Panc1 (cell line): ENCODE results near the gene PLA2G2E. TPM values are rescaled to one million over a fixed set of nuclear protein-coding genes. Genes with fewer than 3 reads are reported as not detected.
"Not testable (repeated sequence)": the region's sequence is repeated elsewhere in the genome, so short reads cannot be mapped to it uniquely, and the experiment has no call there.

Experiments
- ATAC-seq: fragments of 200-7000 bp; cut with Tn5 transposase; 2 replicates; pipeline ENCODE4 v1.9.1; 2020; ENCODE audit warnings: mild to moderate bottlenecking, moderate library complexity
- BruUV-seq: library from RNA; stranded (reverse); fragments of 400-500 nt; replicated peaks from 2 replicates; lab custom pipeline; 2021; lab: Mats Ljungman, UMichigan
- CTCF ChIA-PET: fragments of 300-600 bp; sonication (Branson Sonifier 250); formaldehyde crosslinking; loops from one replicate; lab custom pipeline; 2022; ENCODE audit warnings: antibody characterized with exemption; lab: Charles Lee
- POLR2A ChIA-PET: fragments of 300-600 bp; sonication (Branson Sonifier 250); formaldehyde crosslinking; loops from one replicate; lab custom pipeline; 2022; ENCODE audit warnings: antibody characterized with exemption; lab: Charles Lee
- DNase-seq: peaks from one replicate; pipeline ENCODE4 v3.0.0-alpha.2; 2010; ENCODE audit warnings: low read depth, low spot score
- H3K27ac ChIP-seq: 2 replicates; pipeline ENCODE4 v1.5.1; 2011; ENCODE audit warnings: mild to moderate bottlenecking, low read length, inconsistent platforms
- H3K27me3 ChIP-seq: fragments of 200-500 bp; sonication (Bioruptor generic); 2 replicates; pipeline ENCODE4 v1.6.0; 2014; ENCODE audit warnings: low read length, inconsistent platforms; ENCODE audit not compliant: control insufficient read depth, insufficient read depth
- H3K36me3 ChIP-seq: fragments of 200-500 bp; sonication (Bioruptor generic); 2 replicates; pipeline ENCODE4 v1.5.1; 2014; ENCODE audit warnings: inconsistent platforms, mild to moderate bottlenecking, low read length, moderate library complexity; ENCODE audit not compliant: control insufficient read depth, insufficient read depth
- H3K4me1 ChIP-seq: 2 replicates; pipeline ENCODE4 v1.5.1; 2011; ENCODE audit warnings: inconsistent platforms, mild to moderate bottlenecking, low read length, moderate library complexity; ENCODE audit not compliant: control insufficient read depth, insufficient read depth
- H3K4me3 ChIP-seq, 2 experiments: 2 replicates each; pipeline ENCODE4 v1.5.1; 2011 to 2012; ENCODE audit warnings: low read depth in 2 of 2, low read length in 2 of 2, mild to moderate bottlenecking in 2 of 2, inconsistent platforms in 1 of 2, moderate library complexity in 1 of 2
- H3K9me3 ChIP-seq: fragments of 200-500 bp; sonication (Bioruptor generic); 2 replicates; pipeline ENCODE4 v1.5.1; 2014; ENCODE audit warnings: low read depth, mild to moderate bottlenecking, inconsistent platforms, low read length, moderate library complexity; ENCODE audit not compliant: control insufficient read depth, insufficient read depth
- POLR2AphosphoS5 ChIP-seq: IDR thresholded peaks from 2 replicates; pipeline ENCODE4 v1.6.1; 2012; ENCODE audit warnings: mild to moderate bottlenecking, low read depth, low read length, moderate library complexity
- SIN3A ChIP-seq: IDR thresholded peaks from 2 replicates; pipeline ENCODE4 v1.6.1; 2012; ENCODE audit warnings: low read depth, mild to moderate bottlenecking, low read length, moderate library complexity, borderline replicate concordance; ENCODE audit not compliant: insufficient read depth
- TCF7L2 ChIP-seq: IDR thresholded peaks from 2 replicates; pipeline ENCODE4 v1.6.1; 2011; ENCODE audit warnings: mild to moderate bottlenecking, low read depth, low read length, inconsistent platforms
- in situ Hi-C: cut with HindIII; loops from 2 replicates; pipeline ENCODE4 v1.10.0; 2016; ENCODE audit warnings: low sequenced_read_pairs, low pct_unique_long_range_greater_than_20kb
- intact Hi-C: fragments of 100-400 bp; cut with micrococcal nuclease; formaldehyde crosslinking; loops from one replicate; pipeline ENCODE4 v1.10.0; 2022; ENCODE audit not compliant: unreplicated experiment
- total RNA-seq: library from RNA; stranded (reverse); gene quantifications from one replicate; pipeline ENCODE4 v1.2.1, GENCODE V29; 2021; ENCODE audit not compliant: unreplicated experiment
- TF ChIP-seq, protein P1 (sequence below): fragments of 450-650 bp; IDR thresholded peaks from 2 replicates; pipeline ENCODE4 v1.5.1; 2017; ENCODE audit warnings: mild to moderate bottlenecking
- TF ChIP-seq, protein P2 (sequence below), 2 experiments: IDR thresholded peaks; 2 replicates each; pipeline ENCODE4 v1.6.1; 2011 to 2012; ENCODE audit warnings: low read depth in 2 of 2, control low read depth in 1 of 2, low read length in 1 of 2, mild to moderate bottlenecking in 1 of 2, moderate library complexity in 1 of 2; ENCODE audit not compliant: insufficient read depth in 1 of 2

The PLA2G2E gene
- total RNA-seq, 1 experiment from 2014 or later = not detected

DNA sequence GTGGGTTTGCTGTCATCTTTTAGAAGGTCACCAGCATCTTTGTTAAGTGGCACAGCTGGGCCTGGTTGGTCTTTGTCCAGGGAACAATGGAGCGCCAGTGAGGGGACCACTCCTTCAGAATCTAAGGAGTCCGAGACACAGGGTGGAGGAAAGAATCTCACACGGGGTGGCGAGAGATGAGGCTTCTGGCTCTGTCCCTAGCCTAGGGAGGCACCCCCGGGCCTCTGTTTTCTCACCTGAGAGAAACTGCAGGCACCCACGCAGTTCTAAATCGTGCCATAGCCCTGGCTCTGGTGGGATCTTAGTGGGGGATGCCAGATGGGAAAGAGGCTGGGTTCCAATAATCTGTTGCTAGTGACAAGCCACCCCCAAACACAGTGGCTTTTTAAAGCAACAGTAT lies 10.9 kb upstream of the PLA2G2E start:
- TF ChIP-seq, protein P1, sequence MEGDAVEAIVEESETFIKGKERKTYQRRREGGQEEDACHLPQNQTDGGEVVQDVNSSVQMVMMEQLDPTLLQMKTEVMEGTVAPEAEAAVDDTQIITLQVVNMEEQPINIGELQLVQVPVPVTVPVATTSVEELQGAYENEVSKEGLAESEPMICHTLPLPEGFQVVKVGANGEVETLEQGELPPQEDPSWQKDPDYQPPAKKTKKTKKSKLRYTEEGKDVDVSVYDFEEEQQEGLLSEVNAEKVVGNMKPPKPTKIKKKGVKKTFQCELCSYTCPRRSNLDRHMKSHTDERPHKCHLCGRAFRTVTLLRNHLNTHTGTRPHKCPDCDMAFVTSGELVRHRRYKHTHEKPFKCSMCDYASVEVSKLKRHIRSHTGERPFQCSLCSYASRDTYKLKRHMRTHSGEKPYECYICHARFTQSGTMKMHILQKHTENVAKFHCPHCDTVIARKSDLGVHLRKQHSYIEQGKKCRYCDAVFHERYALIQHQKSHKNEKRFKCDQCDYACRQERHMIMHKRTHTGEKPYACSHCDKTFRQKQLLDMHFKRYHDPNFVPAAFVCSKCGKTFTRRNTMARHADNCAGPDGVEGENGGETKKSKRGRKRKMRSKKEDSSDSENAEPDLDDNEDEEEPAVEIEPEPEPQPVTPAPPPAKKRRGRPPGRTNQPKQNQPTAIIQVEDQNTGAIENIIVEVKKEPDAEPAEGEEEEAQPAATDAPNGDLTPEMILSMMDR = no peak
- TF ChIP-seq SIN3A = no peak
- TF ChIP-seq TCF7L2 = no peak
- POLR2A ChIA-PET = no interaction called here

DNA sequence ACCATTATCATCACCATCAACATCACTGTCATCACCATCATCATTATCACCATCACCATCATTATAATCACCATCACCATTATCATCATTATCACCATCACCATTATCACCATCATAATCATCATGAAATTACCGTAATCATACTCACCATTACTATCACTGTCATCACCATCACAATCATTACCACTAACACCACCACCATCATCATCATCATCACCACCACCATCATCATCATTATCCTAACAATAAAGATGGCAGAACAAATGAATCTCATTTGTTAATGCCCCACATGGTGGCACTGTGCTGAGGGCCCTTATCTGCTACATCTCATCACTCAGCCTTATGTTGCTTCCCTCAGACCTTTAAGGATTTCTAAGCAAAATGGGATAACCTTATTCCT lies 9.4 kb upstream of the PLA2G2E start:
- DNase-seq = no peak
- ChIA-PET CTCF (no interaction called here), POLR2A (no interaction called here)
- ATAC-seq = no peak
- Histone ChIP-seq H3K4me1 (no peaks in the 10 kb centered on the region), H3K9me3 (no peaks in the 10 kb centered on the region), H3K4me3 (no peak overlapping the region), H3K27ac (no peak overlapping the region), H3K36me3 (no peaks in the 10 kb centered on the region), H3K27me3 (no peaks in the 10 kb centered on the region)
- intact Hi-C loops = no loop called here
- TF ChIP-seq POLR2AphosphoS5 = no peak
- TF ChIP-seq, protein P2, sequence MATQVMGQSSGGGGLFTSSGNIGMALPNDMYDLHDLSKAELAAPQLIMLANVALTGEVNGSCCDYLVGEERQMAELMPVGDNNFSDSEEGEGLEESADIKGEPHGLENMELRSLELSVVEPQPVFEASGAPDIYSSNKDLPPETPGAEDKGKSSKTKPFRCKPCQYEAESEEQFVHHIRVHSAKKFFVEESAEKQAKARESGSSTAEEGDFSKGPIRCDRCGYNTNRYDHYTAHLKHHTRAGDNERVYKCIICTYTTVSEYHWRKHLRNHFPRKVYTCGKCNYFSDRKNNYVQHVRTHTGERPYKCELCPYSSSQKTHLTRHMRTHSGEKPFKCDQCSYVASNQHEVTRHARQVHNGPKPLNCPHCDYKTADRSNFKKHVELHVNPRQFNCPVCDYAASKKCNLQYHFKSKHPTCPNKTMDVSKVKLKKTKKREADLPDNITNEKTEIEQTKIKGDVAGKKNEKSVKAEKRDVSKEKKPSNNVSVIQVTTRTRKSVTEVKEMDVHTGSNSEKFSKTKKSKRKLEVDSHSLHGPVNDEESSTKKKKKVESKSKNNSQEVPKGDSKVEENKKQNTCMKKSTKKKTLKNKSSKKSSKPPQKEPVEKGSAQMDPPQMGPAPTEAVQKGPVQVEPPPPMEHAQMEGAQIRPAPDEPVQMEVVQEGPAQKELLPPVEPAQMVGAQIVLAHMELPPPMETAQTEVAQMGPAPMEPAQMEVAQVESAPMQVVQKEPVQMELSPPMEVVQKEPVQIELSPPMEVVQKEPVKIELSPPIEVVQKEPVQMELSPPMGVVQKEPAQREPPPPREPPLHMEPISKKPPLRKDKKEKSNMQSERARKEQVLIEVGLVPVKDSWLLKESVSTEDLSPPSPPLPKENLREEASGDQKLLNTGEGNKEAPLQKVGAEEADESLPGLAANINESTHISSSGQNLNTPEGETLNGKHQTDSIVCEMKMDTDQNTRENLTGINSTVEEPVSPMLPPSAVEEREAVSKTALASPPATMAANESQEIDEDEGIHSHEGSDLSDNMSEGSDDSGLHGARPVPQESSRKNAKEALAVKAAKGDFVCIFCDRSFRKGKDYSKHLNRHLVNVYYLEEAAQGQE (IDR thresholded peaks at IDR 0.05; ENCODE audit: insufficient read depth in 1 of 2, low read depth in 2 of 2, low read length in 1 of 2) = no peak
- no peak for TF ChIP-seq SIN3A
- no peak for TF ChIP-seq TCF7L2
- TF ChIP-seq, protein P1 = no peak
- in situ Hi-C loops = no loop called here
- no TSS peak for BruUV-seq

More for the DNA sequence above, 10.9 kb upstream of the PLA2G2E start:
- in situ Hi-C loops (no loop called here), intact Hi-C loops (no loop called here)
- no peak overlapping the region for H3K4me3 ChIP-seq
- no peaks in the 10 kb centered on the region for H3K27me3 ChIP-seq
- H3K9me3 ChIP-seq = no peaks in the 10 kb centered on the region
- CTCF ChIA-PET = interaction anchor here (0.7 kb wide), 1 partner anchor 357 kb away, joined by 3 read pairs; the partner anchor contains the start of gene VWA5B1
- no peak for DNase-seq
- no peak overlapping the region for H3K27ac ChIP-seq
- no peaks in the 10 kb centered on the region for H3K4me1 ChIP-seq
- no peaks in the 10 kb centered on the region for H3K36me3 ChIP-seq
- no peak for ATAC-seq
- no TSS peak for BruUV-seq

DNA sequence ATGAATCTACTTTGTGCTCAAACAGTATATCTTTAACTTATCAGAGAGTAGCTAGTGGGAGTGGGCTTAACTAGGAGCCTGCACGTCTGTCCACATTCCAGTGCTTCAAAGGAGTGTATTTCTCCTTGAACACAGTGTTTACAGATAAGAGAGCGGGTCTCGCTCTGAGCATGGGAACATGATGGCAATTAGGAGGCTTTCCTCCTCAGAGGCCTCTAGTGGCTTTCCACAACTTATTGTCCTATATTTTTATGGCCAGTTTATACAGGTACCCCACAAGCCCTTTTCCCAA lies 3.7 kb upstream of the PLA2G2E start:
- not testable (repeated sequence) for H3K27me3 ChIP-seq, ATAC-seq

More for the DNA sequence above, 3.7 kb upstream of the PLA2G2E start:
- POLR2A ChIA-PET, DNase-seq, H3K27ac ChIP-seq, H3K9me3 ChIP-seq, H3K4me3 ChIP-seq, H3K36me3 ChIP-seq, intact Hi-C loops, H3K4me1 ChIP-seq, in situ Hi-C loops, BruUV-seq: not testable (repeated sequence)
- CTCF ChIA-PET = interaction anchor here (0.6 kb wide), 2 partner anchors 10 to 504 kb away, joined by 3 to 4 read pairs; no protein-coding TSS in a partner anchor
